PFSK-1 (cell line): ENCODE data around the gene AP3B1.

ENCODE experiments used
- FOXP2 ChIP-seq: optimal IDR thresholded peaks from 2 replicates; pipeline ENCODE3; 2011; ENCODE audit warnings: borderline replicate concordance, control low read depth, inconsistent platforms; ENCODE audit not compliant: insufficient read depth; ENCODE audit errors: extremely low read length, extremely low read depth
- POLR2AphosphoS5 ChIP-seq: IDR thresholded peaks from 2 replicates; pipeline ENCODE4 v1.6.1; 2012; ENCODE audit warnings: low read depth, mild to moderate bottlenecking, control low read depth, low read length, moderate library complexity
- SIN3A ChIP-seq: IDR thresholded peaks from 2 replicates; pipeline ENCODE4 v1.6.1; 2012; ENCODE audit warnings: mild to moderate bottlenecking, low read length, moderate library complexity, borderline replicate concordance; ENCODE audit not compliant: insufficient read depth
- TAF1 ChIP-seq: IDR thresholded peaks from 2 replicates; pipeline ENCODE4 v1.6.1; 2012; ENCODE audit warnings: low read length, control low read depth, borderline replicate concordance; ENCODE audit not compliant: insufficient read depth
- TF ChIP-seq, protein P1 (sequence below), 2 experiments: IDR thresholded peaks; 2 replicates each; pipeline versions ENCODE4 v1.6.1 to v1.8.0; 2011 to 2012; ENCODE audit warnings: low read depth in 2 of 2, low read length in 2 of 2, control low read depth in 1 of 2, inconsistent platforms in 1 of 2, mild to moderate bottlenecking in 1 of 2, moderate library complexity in 1 of 2; ENCODE audit not compliant: insufficient read depth in 1 of 2

The AP3B1 gene

DNA sequence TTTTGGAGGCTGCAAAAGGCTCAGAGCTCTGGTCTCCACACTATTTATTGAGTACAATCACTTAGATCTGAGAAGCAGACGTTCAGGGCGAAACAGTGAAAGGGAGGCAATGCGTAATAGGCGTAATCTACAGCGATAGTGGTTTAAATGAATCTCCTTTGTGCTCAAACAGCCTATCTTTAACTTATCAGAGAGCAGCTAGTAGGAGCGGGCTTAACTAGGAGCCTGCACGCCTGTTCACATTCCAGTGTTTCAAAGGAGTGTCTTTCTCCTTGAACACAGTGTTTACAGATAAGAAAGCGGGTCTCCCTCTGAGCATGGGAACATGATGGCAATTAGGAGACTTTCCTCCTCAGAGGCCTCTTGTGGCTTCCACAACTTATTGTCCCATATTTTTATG lies 49.4 kb downstream of the AP3B1 start:
- TF ChIP-seq, protein P1, sequence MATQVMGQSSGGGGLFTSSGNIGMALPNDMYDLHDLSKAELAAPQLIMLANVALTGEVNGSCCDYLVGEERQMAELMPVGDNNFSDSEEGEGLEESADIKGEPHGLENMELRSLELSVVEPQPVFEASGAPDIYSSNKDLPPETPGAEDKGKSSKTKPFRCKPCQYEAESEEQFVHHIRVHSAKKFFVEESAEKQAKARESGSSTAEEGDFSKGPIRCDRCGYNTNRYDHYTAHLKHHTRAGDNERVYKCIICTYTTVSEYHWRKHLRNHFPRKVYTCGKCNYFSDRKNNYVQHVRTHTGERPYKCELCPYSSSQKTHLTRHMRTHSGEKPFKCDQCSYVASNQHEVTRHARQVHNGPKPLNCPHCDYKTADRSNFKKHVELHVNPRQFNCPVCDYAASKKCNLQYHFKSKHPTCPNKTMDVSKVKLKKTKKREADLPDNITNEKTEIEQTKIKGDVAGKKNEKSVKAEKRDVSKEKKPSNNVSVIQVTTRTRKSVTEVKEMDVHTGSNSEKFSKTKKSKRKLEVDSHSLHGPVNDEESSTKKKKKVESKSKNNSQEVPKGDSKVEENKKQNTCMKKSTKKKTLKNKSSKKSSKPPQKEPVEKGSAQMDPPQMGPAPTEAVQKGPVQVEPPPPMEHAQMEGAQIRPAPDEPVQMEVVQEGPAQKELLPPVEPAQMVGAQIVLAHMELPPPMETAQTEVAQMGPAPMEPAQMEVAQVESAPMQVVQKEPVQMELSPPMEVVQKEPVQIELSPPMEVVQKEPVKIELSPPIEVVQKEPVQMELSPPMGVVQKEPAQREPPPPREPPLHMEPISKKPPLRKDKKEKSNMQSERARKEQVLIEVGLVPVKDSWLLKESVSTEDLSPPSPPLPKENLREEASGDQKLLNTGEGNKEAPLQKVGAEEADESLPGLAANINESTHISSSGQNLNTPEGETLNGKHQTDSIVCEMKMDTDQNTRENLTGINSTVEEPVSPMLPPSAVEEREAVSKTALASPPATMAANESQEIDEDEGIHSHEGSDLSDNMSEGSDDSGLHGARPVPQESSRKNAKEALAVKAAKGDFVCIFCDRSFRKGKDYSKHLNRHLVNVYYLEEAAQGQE (IDR thresholded peaks at IDR 0.05; ENCODE audit: insufficient read depth in 1 of 2, low read depth in 2 of 2, low read length in 2 of 2) = no peak
- no peak for TF ChIP-seq FOXP2
- no peak for TF ChIP-seq SIN3A
- TF ChIP-seq TAF1 = no peak
- TF ChIP-seq POLR2AphosphoS5 = no peak

DNA sequence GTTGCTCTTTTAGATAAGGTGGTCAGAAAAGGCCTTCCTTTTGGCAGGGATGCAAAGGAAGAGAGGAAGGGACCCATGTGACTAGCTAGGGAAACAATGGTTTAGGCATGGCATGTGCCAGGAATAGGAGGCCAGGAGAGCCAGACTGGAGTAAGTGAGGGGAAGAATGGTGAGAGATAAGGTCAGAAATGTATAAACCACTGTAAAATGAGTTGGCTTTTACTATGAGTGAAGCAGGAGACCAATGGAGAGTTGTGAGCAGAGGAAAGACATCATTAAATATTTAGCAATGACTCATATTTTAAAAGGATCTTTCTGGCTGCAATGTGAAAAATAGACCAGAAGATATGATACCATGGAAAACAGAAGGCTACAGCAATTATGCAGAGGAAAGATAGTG lies 50.9 kb downstream of the AP3B1 start:
- TF ChIP-seq TAF1 (no peak), POLR2AphosphoS5 (no peak), SIN3A (no peak), FOXP2 (no peak)
- TF ChIP-seq, protein P1 (IDR thresholded peaks at IDR 0.05; ENCODE audit: insufficient read depth in 1 of 2, low read depth in 2 of 2, low read length in 2 of 2) = no peak

DNA sequence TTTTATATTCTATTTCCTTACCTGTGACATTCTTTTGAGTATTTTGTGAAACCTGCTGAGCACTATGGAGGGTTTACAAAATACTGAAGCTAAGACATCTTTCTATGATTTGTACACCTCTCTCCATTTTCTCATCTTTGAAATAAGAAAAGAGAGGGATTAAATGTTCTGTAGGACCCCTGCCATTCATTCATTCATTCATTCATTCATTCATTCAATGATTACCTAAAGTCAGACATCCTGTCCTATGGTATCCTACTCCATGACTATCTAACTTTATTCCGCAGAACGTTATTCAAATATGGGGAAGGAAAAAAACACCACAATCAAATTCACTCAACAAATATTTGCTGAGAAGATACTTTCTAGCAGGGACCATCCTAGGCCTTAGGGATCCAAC lies 51.4 kb downstream of the AP3B1 start:
- TF ChIP-seq FOXP2 (no peak), SIN3A (no peak), TAF1 (no peak), POLR2AphosphoS5 (no peak)
- TF ChIP-seq, protein P1 (IDR thresholded peaks at IDR 0.05; ENCODE audit: insufficient read depth in 1 of 2, low read depth in 2 of 2, low read length in 2 of 2) = no peak

DNA sequence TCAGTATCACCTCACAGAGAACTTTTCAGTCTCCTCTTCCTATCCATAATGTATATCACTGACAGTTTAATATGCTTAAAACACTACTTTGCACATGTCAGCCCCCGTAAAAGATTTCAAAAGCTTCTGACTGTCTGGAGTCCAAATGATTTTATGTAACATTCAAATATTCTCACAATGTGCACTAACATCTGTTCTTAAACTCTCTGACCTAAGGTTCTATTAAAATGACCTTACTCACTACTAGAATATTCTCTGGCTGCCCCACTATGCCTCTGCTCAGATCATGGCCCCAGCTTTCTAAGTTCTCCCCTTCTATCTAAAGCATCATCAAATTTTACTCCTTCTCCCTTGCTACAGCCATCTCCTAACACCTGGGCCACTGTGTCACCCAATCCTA lies 52.5 kb downstream of the AP3B1 start:
- TF ChIP-seq SIN3A (no peak), POLR2AphosphoS5 (no peak), TAF1 (no peak), FOXP2 (no peak)
- TF ChIP-seq, protein P1 (IDR thresholded peaks at IDR 0.05; ENCODE audit: insufficient read depth in 1 of 2, low read depth in 2 of 2, low read length in 2 of 2) = no peak

DNA sequence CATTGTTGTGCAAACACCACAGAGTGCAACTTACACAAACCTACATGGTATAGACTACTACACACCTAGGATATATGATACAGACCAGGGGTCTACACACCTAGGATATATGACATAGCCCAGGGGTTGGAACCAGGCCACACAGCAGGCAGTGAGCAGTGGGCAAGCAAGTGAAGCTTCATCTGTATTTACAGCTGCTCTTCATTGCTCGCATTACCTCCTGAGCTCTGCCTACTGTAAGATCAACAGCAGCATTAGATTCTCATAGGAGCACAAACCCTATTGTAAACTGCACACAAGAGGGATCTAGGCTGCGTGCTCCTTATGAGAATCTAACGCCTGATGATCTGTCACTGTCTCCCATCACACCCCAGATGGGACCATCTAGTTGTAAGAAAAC lies 56.6 kb downstream of the AP3B1 start:
- TF ChIP-seq FOXP2 = no peak
- no peak for TF ChIP-seq SIN3A
- no peak for TF ChIP-seq POLR2AphosphoS5
- TF ChIP-seq, protein P1 (IDR thresholded peaks at IDR 0.05; ENCODE audit: insufficient read depth in 1 of 2, low read depth in 2 of 2, low read length in 2 of 2) = no peak
- no peak for TF ChIP-seq TAF1
